WTC11 (cell line): ENCODE results near the gene TMEM178B.

Source experiments
- ATF2 ChIP-seq: sonication (generic); formaldehyde crosslinking; IDR thresholded peaks from 2 replicates; pipeline ENCODE4 v1.8.1; 2022; ENCODE audit warnings: low read depth, missing genetic modification reagents, borderline replicate concordance
- CTCF ChIP-seq: fragments of 200-600 bp; IDR thresholded peaks from 2 replicates; pipeline ENCODE4 v1.8.0; 2022; ENCODE audit warnings: antibody characterized with exemption
- ELF4 ChIP-seq: sonication (generic); formaldehyde crosslinking; IDR thresholded peaks from 2 replicates; pipeline ENCODE4 v1.8.1; 2022; ENCODE audit warnings: low read depth, mild to moderate bottlenecking, moderate library complexity, missing genetic modification reagents
- PRDM15 ChIP-seq: sonication (generic); formaldehyde crosslinking; IDR thresholded peaks from 2 replicates; pipeline ENCODE4 v1.8.0; 2022; ENCODE audit warnings: missing genetic modification reagents

- TF ChIP-seq ELF4 (CRISPR knock-in tag): no peak
- TF ChIP-seq PRDM15 (CRISPR knock-in tag): no peak
- no peak for TF ChIP-seq ATF2 (CRISPR knock-in tag)
- no peak for TF ChIP-seq CTCF
Observed at GRCh38 chr7:141339603-141340002, 265.7 kb downstream of the TMEM178B start.
